GM18868 (cell line): ENCODE data around the gene ALKBH2.

ENCODE experiments used
- ATAC-seq: cut with Tn5 transposase; IDR thresholded peaks from one replicate; pipeline ENCODE4 v1.9.1; 2021; ENCODE audit warnings: mild to moderate bottlenecking, moderate library complexity; ENCODE audit not compliant: unreplicated experiment

The ALKBH2 gene

DNA sequence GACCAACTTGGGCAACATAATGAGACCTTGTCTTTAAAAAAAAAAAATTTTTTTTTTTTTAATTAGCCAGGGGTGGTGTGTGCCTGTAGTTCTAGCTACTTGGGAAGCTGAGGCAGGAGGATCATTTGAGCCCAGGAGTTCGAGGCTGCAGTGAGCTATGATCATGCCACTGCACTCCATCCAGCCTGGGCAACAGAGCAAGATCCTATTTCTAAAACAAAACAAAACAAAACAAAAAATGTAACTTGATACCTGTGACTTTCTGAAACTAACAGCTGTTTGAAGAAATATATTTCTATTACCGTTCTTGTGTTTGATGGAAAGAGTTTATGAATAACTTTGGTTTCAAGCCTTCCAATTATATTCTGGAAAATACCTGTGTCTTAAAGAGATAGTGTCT, 21.4 kb upstream of the ALKBH2 start:
- no peak for ATAC-seq

DNA sequence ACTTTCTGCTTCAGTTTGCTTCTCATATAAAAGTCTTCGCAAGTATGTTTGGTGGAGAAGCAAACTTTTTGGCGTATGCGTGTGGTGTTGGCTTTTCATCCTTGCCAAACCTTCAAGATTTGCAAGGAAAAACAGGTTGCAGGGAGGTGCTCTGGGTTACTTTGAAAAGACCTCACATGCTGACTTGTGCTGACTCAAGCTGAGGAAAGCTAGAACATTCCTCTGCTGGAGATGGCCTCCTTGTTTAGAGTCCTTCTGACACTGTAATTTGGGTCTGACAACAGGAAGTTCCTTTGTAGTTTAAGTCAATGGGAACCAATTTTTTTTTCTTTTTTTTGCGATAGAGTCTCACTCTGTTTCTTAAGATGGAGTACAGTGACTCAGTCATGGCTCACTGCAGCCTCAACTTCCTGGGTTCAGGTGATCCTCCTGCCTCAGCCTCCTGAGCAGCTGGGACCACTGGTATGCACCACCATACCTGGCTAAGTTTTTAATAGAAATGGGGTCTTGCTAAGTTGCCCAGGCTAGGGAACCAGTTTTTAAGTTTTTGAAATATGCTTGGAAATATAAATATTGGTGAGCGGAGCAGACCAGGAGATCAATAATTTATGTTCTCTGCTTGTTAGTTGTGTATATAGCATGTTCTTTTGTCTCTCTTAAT, 20.5 kb upstream of the ALKBH2 start:
- ATAC-seq: no peak

DNA sequence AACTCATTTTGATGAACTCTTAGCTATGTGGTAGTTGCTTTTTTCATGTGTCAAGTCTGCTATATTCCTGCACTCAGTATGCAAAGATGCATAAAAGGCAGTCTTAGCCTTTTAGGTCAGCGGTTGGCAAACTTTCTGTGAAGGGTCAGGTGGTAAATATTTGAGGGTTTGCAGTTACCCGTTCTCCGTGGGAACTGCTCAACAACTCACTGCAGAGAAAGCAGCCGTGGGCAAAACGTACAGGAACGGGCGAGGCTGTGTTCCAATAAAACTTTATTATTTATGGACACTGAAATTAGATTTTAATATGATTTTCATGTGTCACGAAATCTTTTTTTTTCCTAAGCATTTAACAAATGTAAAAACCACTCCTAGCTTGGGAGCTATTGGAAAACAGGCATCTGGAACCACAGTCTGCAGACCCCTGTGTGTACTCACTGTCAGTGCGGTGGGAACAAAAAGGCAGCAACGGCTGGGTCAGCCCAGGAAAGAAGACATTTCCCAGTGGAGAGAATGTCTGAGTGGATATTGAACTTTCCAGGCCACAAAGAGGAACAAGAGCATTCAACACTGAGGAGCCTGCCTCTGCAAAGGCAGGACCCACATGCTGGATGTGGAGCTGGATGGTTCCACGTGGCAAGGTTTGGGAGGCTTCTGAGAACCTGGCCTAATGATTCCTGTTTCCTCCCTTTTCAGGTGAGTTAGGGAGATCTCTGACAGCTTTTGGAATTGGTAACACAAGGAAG, 19.6 kb upstream of the ALKBH2 start:
- ATAC-seq: no peak

DNA sequence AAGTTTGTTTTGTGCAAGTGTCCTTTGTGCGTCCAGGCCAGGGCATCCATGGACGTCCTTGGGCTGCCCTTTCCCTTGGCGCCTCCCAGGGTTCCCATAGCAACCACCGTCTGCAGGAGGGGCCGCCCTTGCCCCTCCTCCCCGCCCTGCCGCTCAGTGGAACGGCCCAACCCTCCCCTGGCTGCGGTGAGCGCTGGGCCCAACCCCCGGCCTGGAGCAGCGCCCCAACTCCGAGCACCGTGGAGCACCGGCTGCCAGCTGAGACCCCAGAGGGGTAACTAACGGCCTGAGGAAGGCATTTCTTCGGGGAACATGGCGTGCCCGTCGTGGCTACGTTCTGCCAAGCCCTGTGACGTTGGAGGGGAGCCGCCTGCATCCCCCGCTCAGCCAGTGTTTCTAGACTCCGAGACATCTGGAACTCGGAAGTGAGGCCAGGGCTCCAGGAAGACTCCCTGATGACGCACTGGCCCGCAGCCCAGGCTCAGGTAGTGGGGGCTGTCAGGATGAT, 17.8 kb upstream of the ALKBH2 start:
- no peak for ATAC-seq

DNA sequence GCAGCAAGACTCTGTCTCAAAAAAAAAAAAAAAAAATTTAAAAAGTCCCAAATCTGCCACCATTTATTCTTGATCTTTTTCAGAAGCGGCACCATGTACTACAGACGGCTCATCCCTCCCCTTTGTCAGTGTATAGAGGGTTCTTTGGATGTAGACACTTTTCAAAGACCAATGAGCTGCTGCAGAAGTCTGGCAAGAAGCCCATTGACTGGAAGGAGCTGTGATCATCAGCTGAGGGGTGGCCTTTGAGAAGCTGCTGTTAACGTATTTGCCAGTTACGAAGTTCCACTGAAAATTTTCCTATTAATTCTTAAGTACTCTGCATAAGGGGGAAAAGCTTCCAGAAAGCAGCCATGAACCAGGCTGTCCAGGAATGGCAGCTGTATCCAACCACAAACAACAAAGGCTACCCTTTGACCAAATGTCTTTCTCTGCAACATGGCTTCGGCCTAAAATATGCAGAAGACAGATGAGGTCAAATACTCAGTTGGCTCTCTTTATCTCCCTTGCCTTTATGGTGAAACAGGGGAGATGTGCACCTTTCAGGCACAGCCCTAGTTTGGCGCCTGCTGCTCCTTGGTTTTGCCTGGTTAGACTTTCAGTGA, 16.6 kb upstream of the ALKBH2 start:
- ATAC-seq: no peak

DNA sequence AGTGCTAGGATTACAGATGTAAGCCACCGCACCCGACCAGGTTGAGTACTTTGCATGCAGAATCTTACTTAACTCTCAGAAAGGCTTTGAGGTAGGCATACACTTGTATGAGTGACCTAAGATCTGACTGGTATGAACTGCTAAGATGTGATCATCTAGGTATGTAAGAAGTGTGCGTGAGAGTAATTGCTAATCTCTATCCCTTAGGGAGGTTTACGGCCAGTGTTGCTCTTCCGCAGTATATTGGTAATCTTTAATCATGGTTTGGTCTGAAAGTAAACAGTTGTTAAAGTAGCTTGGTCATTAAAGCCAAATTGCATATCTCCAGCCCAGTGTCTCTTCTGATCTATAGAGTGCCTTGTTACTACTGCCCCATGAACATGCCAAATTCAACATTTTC, 11.9 kb upstream of the ALKBH2 start:
- ATAC-seq: no peak

DNA sequence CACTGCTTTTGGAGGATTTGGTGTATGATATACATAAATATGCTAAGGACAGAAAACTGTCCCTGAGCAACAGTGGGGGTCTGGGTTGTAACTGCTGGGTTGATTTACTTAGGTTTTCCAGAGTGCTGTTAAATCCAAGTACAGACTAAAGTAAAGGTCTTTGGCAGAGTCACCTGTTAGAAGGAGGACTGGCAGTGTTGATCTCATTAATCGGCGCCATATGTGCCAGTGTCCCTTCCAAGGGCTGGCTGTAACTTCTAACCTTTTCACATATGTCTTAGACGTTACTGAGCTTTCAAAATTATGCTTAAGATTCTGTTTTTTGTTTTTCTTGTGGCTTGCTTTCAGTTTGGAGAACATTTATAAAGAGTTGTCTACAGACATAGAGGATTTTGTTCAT, 9.2 kb upstream of the ALKBH2 start:
- ATAC-seq: no peak

DNA sequence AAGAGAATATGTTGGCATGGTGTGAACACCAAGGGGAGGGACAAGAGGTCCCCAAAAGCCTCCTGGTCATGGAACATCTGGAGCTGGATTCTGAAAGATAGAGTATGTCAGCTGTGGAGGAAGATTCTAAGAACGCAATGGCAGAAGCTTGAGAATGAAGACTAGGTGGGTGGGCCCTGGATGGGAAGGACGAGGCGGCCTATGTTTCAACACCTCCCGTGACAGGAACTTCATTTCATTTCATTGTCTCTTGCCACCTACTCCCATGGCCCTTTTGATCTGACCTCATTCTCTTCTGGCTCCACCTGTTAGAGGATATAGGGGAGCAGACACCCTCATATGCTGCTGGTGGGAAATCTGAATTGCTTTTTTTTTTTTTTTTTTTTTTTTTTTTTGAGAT, 7.5 kb upstream of the ALKBH2 start:
- no peak for ATAC-seq

DNA sequence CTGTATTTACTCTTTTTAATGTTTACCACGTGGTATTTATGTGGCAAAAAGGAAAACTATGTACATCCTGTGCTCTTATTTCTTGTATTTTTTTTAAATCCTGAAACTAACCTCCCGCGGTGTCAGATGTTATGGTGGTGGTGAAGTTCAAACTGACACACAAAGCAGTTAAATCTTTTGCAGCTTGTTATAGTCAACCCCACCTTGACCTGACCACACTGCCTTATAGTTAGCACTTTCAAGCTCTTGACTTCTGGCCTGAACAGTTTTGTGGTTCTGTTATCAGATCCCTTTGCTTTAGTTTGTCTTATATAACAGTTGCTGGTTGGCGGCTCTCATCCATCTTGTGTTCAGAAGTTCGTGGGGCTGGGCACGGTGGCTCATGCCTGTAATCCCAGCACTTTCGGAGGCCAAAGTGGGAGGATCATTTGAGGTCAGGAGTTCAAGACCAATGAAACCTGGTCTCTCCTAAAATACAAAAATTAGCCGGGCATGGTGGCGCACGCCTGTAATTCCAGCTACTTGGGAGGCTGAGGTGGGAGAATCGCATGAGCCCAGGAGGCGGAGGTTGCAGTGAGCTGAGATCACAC, 6.3 kb upstream of the ALKBH2 start:
- no peak for ATAC-seq

DNA sequence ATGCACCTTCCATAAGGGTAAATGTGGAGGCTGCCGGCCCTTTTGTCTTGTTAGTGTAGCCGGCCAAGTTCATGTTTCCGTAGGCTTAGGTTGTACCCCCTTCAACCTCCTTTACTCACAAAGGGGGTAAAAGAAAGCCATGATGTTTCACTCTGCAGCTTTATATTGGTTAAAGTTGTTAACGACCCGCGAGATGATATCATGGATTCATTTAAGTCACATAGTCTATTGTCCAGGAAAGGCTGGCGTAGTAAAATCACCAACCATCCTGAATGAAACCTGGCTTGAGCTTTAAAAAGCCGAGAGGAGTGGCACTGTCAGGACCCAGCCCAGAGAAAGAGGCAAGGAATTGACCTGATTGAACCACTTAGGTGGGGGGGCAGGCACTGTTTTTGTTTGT, 5.4 kb upstream of the ALKBH2 start:
- no peak for ATAC-seq

DNA sequence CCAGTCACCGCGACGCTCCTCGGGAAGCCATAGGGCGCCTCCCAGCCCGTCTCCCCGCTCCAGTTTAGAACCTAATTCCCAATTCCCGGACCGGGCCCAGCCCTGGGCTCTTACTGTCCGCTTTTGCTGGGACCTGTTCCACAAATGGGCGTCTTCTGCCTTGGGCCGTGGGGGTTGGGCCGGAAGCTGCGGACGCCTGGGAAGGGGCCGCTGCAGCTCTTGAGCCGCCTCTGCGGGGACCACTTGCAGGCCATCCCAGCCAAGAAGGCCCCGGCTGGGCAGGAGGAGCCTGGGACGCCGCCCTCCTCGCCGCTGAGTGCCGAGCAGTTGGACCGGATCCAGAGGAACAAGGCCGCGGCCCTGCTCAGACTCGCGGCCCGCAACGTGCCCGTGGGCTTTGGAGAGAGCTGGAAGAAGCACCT, 4.9 kb upstream of the ALKBH2 start:
- ATAC-seq: peak; percentile 20

DNA sequence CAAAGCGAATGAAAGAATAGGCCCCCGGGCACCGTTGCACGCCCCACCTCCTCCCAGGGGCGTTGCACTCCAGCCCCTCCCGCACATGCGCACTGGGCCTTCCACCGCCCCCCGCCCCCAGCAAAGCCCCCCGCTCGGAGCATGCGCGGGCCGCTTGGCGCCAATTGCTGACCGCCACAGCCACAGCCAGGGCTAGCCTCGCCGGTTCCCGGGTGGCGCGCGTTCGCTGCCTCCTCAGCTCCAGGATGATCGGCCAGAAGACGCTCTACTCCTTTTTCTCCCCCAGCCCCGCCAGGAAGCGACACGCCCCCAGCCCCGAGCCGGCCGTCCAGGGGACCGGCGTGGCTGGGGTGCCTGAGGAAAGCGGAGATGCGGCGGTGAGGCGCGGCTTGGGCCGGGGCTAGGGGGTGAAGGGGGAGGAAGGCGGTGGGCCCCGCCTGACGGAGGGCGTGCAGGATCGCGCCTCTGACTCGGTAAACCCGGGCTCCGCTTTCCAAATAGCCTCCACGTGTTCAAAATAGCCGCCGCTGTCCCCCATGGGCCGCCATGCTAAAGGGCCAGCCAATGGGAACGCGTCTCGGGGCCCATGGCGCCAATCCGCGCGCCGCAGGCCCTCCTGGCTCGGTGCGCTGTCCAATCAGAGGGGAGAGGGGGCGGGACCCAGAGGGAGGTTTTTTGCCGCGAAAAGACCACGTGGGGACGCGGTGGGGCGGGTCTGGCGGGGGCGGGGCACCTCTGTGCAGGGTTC, 4.3 kb upstream of the ALKBH2 start, which contains the start of gene UNG:
Gene UNG (plus strand): TSS at position 163 of the 748 bp plus-strand sequence. CDS start 83 bp downstream, at position 246.
- peak; percentile 92 for ATAC-seq

DNA sequence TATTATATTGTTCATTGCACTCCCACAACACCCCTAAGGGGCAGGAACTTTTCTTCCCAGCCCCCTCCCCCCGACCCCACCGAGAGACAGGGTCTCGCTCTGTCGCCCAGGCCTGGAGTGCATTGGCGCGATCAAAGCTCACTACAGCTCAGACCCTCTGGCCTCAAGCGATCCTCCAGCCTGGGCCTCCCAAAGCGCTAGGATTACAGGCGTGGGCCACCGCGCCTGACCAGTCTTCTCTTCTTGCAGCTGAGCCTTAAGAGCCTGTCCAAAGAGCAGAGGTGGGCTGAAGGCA, 3.8 kb upstream of the ALKBH2 start:
- no peak for ATAC-seq

DNA sequence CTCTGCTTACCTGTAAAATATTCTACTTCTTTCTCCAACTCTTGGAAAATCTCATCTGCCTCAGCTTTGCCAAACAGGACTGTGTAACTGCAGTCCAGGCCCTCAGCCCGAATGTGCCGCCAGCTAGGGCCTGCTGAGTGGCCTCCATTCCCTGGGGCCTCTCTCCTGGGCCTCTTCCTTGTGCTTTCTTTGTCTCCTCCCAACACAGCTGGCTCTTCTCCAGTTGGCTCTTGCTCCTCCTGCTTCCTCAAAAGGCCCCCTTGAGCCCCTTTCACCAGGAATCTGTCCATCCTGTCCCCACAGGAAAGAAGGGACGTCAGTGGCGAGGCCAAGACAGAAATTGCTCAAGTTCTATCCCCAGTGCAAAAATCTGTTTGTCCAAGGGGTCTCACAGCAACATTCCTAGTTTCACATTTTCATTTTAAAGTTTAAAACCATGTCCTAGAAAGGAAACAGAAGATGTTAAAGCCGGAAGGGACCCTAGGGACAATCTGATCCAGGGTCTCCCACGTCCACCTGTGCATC, 713 bp downstream of the ALKBH2 start:
- ATAC-seq: no peak

DNA sequence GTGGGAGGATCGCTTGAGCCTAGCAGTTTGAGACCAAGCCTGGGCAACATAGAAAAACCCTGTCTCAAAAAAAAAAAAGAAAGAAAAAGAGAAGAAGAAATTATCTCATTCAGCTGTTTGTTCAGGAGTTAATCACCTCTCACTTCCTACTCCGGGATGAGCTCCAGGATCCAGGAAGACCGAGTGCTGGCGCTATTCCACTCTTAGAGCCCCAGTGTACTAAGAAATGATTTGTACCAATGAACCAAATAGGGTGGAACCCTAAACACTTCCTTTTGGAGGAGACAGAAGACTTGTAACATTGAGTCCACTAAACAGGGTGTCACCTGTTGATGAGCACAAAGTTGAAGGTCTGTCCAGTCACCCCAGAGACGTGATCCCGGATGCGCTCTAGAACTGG, 3.6 kb downstream of the ALKBH2 start:
- no peak for ATAC-seq

DNA sequence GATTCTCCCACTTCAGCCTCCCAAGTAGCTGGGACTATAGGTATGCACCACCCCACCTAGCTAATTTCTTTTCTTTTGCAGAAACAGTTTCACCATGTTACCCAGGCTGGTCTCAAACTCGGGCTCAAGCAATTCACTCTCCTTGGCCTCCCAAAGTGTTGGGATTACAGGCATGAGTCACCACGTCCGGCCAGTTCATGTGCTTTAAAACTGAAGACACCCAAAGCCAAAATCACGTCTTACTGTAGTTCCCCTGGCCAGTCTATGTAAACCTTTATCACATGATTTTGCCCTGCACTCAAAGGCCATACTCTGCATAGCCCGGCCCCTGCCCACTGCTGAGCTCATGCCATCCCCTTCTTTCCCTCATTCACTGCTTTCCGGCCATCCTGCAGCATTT, 4.5 kb downstream of the ALKBH2 start:
- no peak for ATAC-seq

DNA sequence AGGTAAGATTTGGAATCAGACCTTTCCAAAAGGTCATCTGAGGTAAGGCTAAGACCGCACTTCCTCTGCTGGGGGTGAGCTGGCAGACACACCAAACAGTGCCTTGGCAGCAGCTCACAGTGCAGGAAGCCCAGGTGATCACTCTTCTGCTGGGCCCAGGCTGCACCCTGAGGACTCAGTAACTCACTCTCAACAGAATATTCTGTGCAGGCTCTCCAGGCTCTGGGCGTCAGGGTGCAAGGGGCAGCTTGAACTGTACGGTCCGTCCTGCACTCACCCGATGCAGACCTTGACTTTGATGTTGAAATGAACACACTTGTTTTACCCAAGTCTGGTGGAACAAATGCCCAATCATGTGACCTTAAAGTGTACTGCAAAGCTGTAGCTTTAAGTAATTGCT, 6.0 kb downstream of the ALKBH2 start:
- no peak for ATAC-seq

DNA sequence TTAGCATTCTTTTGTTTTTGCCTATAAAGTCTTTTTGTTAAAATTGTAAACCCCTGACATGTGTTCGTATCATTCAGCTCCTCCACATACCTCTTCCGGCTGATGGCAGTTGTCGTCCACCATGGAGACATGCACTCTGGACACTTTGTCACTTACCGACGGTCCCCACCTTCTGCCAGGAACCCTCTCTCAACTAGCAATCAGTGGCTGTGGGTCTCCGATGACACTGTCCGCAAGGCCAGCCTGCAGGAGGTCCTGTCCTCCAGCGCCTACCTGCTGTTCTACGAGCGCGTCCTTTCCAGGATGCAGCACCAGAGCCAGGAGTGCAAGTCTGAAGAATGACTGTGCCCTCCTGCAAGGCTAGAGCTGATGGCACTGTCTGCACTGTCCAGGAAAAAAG, 7.7 kb downstream of the ALKBH2 start:
- no peak for ATAC-seq

DNA sequence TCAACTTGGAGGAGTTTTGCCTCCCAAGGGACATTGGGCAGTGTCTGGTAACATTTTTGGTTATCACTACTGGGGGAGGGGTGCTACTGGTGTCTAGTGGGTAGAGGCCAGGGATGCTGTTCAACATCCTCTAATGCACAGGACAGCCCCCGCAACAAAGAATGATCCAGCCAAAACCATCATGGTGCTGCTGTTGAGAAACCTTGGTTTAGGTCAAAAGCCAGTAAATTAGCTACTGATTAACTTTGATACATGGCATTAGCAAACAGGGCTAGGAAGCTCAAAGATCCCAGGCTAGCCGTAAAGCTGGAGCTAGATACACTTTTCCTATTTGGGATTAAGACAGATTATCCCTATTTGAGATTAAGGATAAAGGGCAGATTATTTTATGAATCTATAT, 8.8 kb downstream of the ALKBH2 start:
- no peak for ATAC-seq

DNA sequence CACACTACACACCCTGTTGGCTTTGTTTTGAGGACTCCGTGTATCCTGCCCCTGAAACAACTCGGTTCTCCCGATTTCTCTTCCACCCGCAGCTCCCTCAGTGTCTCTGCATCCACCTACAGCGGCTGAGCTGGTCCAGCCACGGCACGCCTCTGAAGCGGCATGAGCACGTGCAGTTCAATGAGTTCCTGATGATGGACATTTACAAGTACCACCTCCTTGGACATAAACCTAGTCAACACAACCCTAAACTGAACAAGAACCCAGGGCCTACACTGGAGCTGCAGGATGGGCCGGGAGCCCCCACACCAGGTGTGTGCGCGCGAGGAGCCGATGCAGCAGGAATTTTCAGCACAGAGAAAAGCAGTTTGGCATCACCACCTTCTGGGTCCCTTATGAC, 10.5 kb downstream of the ALKBH2 start:
- ATAC-seq: no peak

DNA sequence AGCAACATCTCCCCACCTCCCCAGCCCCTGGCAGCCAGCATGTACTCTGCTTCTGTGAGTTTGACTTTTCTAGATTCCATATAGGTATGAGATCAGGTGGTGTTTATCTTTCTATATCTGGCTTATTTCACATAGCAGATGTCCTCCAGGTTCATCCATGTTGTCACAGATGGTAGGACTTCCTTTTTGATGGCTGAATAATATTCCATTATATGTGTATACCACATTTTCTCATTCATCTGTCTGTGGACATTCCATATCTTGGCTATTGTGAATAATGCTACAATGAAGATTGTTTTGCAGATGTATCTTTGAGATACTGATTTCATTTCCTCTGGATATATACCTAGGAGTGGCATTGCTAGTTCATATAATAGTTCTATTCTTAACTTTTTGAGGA, 18.4 kb downstream of the ALKBH2 start:
- no peak for ATAC-seq
